HepG2 (cell line): Measurements from ENCODE around the gene MIB1. TPM values are rescaled to one million over a fixed set of nuclear protein-coding genes. Genes with fewer than 3 reads are reported as not detected.

Source experiments
- ATF7 ChIP-seq, 2 experiments: fragments of 450-650 bp in 1 of 2; sonication (generic) in 1 of 2; formaldehyde crosslinking in 1 of 2; IDR thresholded peaks; 2 replicates each; pipeline versions ENCODE4 v1.4.0 to v1.6.1; 2016 to 2020; ENCODE audit warnings: antibody characterized with exemption in 1 of 2, mild to moderate bottlenecking in 1 of 2, missing genetic modification reagents in 1 of 2
- ERF ChIP-seq: IDR thresholded peaks from 2 replicates; pipeline ENCODE4 v1.6.1; 2018; ENCODE audit warnings: missing biosample characterization, missing genetic modification reagents
- FOXO1 ChIP-seq: sonication (generic); formaldehyde crosslinking; IDR thresholded peaks from 2 replicates; pipeline ENCODE4 v1.4.0; 2020; ENCODE audit warnings: missing genetic modification reagents
- FOXP4 ChIP-seq: sonication (generic); formaldehyde crosslinking; IDR thresholded peaks from 2 replicates; pipeline ENCODE4 v1.4.0; 2020; ENCODE audit warnings: missing genetic modification reagents
- GATAD2A ChIP-seq: IDR thresholded peaks from 2 replicates; pipeline ENCODE4 v1.6.1; 2016
- GZF1 ChIP-seq: sonication (generic); formaldehyde crosslinking; IDR thresholded peaks from 2 replicates; pipeline ENCODE4 v1.5.1; 2020; ENCODE audit warnings: mild to moderate bottlenecking, missing genetic modification reagents
- HDAC1 ChIP-seq: sonication (generic); formaldehyde crosslinking; IDR thresholded peaks from 2 replicates; pipeline ENCODE4 v1.5.1; 2020; ENCODE audit warnings: mild to moderate bottlenecking, missing genetic modification reagents
- HOXA5 ChIP-seq: sonication (generic); formaldehyde crosslinking; IDR thresholded peaks from 2 replicates; pipeline ENCODE4 v1.4.0; 2020; ENCODE audit warnings: missing genetic modification reagents
- KDM5B ChIP-seq: sonication (generic); formaldehyde crosslinking; IDR thresholded peaks from 2 replicates; pipeline ENCODE4 v1.4.0; 2020; ENCODE audit warnings: missing genetic modification reagents, mild to moderate bottlenecking, borderline replicate concordance
- MIXL1 ChIP-seq: IDR thresholded peaks from 2 replicates; pipeline ENCODE4 v1.6.1; 2016
- NPAS2 ChIP-seq: sonication (generic); formaldehyde crosslinking; IDR thresholded peaks from 2 replicates; pipeline ENCODE4 v1.8.0; 2022; ENCODE audit warnings: mild to moderate bottlenecking, missing genetic modification reagents, borderline replicate concordance
- PHF5A ChIP-seq: IDR thresholded peaks from one replicate; pipeline ENCODE4 v1.6.1; 2018; ENCODE audit warnings: low read depth, missing genetic modification reagents; ENCODE audit not compliant: unreplicated experiment
- RARA ChIP-seq: IDR thresholded peaks from 2 replicates; pipeline ENCODE4 v1.6.1; 2016; ENCODE audit warnings: missing genetic modification reagents, missing compliant biosample characterization
- SALL2 ChIP-seq: sonication (generic); formaldehyde crosslinking; IDR thresholded peaks from 2 replicates; pipeline ENCODE4 v1.8.1; 2023; ENCODE audit warnings: mild to moderate bottlenecking, missing genetic modification reagents, inconsistent platforms
- SP140L ChIP-seq: sonication (generic); formaldehyde crosslinking; IDR thresholded peaks from 2 replicates; pipeline ENCODE4 v1.4.0; 2020; ENCODE audit warnings: missing genetic modification reagents, borderline replicate concordance
- SPEN ChIP-seq: sonication (generic); formaldehyde crosslinking; IDR thresholded peaks from 2 replicates; pipeline ENCODE4 v1.5.1; 2020; ENCODE audit warnings: low read depth, mild to moderate bottlenecking, missing genetic modification reagents
- ZFP37 ChIP-seq: sonication (generic); formaldehyde crosslinking; IDR thresholded peaks from 2 replicates; pipeline ENCODE4 v1.4.0; 2020; ENCODE audit warnings: missing genetic modification reagents, borderline replicate concordance
- ZNF160 ChIP-seq: sonication (generic); formaldehyde crosslinking; IDR thresholded peaks from 2 replicates; pipeline ENCODE4 v1.8.0; 2022; ENCODE audit warnings: mild to moderate bottlenecking, inconsistent platforms, missing genetic modification reagents
- ZNF292 ChIP-seq: sonication (generic); formaldehyde crosslinking; IDR thresholded peaks from 2 replicates; pipeline ENCODE4 v1.8.1; 2022; ENCODE audit warnings: mild to moderate bottlenecking, low read depth, missing genetic modification reagents, borderline replicate concordance
- ZNF333 ChIP-seq: sonication (generic); formaldehyde crosslinking; IDR thresholded peaks from 2 replicates; pipeline ENCODE4 v1.4.0; 2020; ENCODE audit warnings: mild to moderate bottlenecking, missing genetic modification reagents, borderline replicate concordance
- ZNF451 ChIP-seq: sonication (generic); formaldehyde crosslinking; IDR thresholded peaks from 2 replicates; pipeline ENCODE4 v1.5.0; 2020; ENCODE audit warnings: mild to moderate bottlenecking, missing genetic modification reagents
- ZNF709 ChIP-seq: sonication (generic); formaldehyde crosslinking; IDR thresholded peaks from 2 replicates; pipeline ENCODE4 v1.5.0; 2020; ENCODE audit warnings: mild to moderate bottlenecking, missing genetic modification reagents
- ZNF768 ChIP-seq: sonication (generic); formaldehyde crosslinking; IDR thresholded peaks from 2 replicates; pipeline ENCODE4 v1.4.0; 2020; ENCODE audit warnings: missing genetic modification reagents
- polyA plus RNA-seq, 8 experiments: library from polyadenylated mRNA; depleted of rRNA in 3 of 8; stranded (reverse) in 7 of 8; unstranded in 1 of 8; fragments of >200 nt; fragmentation: Illumina TruSeq in 4 of 8; extraction: Trizol in 4 of 8; gene quantifications; 2 replicates each; pipeline versions ENCODE4 v1.2.1 to v1.2.3, GENCODE V29; 2011 to 2016; ENCODE audit warnings: low read depth in 4 of 8, missing spikeins in 1 of 8, mixed read lengths in 1 of 8; ENCODE audit not compliant: insufficient read depth in 1 of 8
- total RNA-seq, 5 experiments: library from RNA; depleted of rRNA; stranded (reverse); fragments of >200 nt; fragmentation: Illumina TruSeq; extraction: Trizol; gene quantifications; 2 replicates each; pipeline ENCODE4 v1.2.3, GENCODE V29; 2016; ENCODE audit warnings: low read depth in 1 of 5
- TF ChIP-seq, protein P1 (sequence below): IDR thresholded peaks from 2 replicates; pipeline ENCODE4 v1.6.1; 2016
- TF ChIP-seq, protein P2 (sequence below): IDR thresholded peaks from 2 replicates; pipeline ENCODE4 v1.6.1; 2016; ENCODE audit warnings: missing compliant biosample characterization, missing genetic modification reagents, borderline replicate concordance
- TF ChIP-seq, protein P3 (sequence below): sonication (generic); formaldehyde crosslinking; IDR thresholded peaks from 2 replicates; pipeline ENCODE4 v1.9.0; 2022; ENCODE audit warnings: missing genetic modification reagents, mild to moderate bottlenecking, borderline replicate concordance

Gene MIB1
- total and polyA plus RNA-seq, 2 of the 13 experiments (the other 11 are each of a cell fraction or from before 2014, with no cell fraction given) = 12.0 to 47.0 TPM

- TF ChIP-seq ZNF451 (CRISPR knock-in tag) = no peak
- TF ChIP-seq ZNF768 (CRISPR knock-in tag) = 0 out of 2 replicates have a peak, but pooled peaks have one; percentile 18
- TF ChIP-seq ZNF292 (CRISPR knock-in tag) = no peak
- TF ChIP-seq, protein P1, sequence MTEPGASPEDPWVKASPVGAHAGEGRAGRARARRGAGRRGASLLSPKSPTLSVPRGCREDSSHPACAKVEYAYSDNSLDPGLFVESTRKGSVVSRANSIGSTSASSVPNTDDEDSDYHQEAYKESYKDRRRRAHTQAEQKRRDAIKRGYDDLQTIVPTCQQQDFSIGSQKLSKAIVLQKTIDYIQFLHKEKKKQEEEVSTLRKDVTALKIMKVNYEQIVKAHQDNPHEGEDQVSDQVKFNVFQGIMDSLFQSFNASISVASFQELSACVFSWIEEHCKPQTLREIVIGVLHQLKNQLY (CRISPR knock-in tag) = 0 out of 2 replicates have a peak, but pooled peaks have one; percentile 19
- TF ChIP-seq ZNF709 = no peak
- no peak for TF ChIP-seq ZNF333 (CRISPR knock-in tag)
- TF ChIP-seq, protein P2, sequence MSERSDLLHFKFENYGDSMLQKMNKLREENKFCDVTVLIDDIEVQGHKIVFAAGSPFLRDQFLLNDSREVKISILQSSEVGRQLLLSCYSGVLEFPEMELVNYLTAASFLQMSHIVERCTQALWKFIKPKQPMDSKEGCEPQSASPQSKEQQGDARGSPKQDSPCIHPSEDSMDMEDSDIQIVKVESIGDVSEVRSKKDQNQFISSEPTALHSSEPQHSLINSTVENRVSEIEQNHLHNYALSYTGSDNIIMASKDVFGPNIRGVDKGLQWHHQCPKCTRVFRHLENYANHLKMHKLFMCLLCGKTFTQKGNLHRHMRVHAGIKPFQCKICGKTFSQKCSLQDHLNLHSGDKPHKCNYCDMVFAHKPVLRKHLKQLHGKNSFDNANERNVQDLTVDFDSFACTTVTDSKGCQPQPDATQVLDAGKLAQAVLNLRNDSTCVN = no peak
- TF ChIP-seq, protein P3, sequence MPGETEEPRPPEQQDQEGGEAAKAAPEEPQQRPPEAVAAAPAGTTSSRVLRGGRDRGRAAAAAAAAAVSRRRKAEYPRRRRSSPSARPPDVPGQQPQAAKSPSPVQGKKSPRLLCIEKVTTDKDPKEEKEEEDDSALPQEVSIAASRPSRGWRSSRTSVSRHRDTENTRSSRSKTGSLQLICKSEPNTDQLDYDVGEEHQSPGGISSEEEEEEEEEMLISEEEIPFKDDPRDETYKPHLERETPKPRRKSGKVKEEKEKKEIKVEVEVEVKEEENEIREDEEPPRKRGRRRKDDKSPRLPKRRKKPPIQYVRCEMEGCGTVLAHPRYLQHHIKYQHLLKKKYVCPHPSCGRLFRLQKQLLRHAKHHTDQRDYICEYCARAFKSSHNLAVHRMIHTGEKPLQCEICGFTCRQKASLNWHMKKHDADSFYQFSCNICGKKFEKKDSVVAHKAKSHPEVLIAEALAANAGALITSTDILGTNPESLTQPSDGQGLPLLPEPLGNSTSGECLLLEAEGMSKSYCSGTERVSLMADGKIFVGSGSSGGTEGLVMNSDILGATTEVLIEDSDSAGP (CRISPR knock-in tag) = 0 out of 2 replicates have a peak, but pooled peaks have one; percentile 6
- TF ChIP-seq ZNF160 (CRISPR knock-in tag) = no peak
- peak; percentile 34; the same call in 1 of the 2 replicates for TF ChIP-seq FOXO1
- no peak for TF ChIP-seq PHF5A (CRISPR knock-in tag)
- TF ChIP-seq FOXP4 (CRISPR knock-in tag) = 0 out of 2 replicates have a peak, but pooled peaks have one; percentile 5
- no peak for TF ChIP-seq ATF7 (IDR thresholded peaks at IDR 0.05)
- no peak for TF ChIP-seq ATF7 (CRISPR knock-in tag; IDR thresholded peaks at IDR 0.05)
- TF ChIP-seq RARA (CRISPR knock-in tag) = no peak
- TF ChIP-seq KDM5B = peak; percentile 34; the same call in 1 of the 2 replicates
- TF ChIP-seq HOXA5 (CRISPR knock-in tag) = 0 out of 2 replicates have a peak, but pooled peaks have one; percentile 24
- TF ChIP-seq ZFP37 = no peak
- no peak for TF ChIP-seq NPAS2 (CRISPR knock-in tag)
- no peak; the same call in none of the 2 replicates for TF ChIP-seq ERF (CRISPR knock-in tag)
- TF ChIP-seq SALL2 (CRISPR knock-in tag) = peak; percentile 69
- peak; percentile 49; the same call in 1 of the 2 replicates for TF ChIP-seq SPEN (CRISPR knock-in tag)
- no peak for TF ChIP-seq MIXL1 (CRISPR knock-in tag)
- TF ChIP-seq HDAC1 (CRISPR knock-in tag) = 0 out of 2 replicates have a peak, but pooled peaks have one; percentile 39
- TF ChIP-seq SP140L (CRISPR knock-in tag) = no peak
- no peak for TF ChIP-seq GZF1
- TF ChIP-seq GATAD2A (CRISPR knock-in tag) = peak; percentile 47
Observed at GRCh38 chr18:21740538-21741311, at the start of gene MIB1 (continued).
